AG09309 (cell line): ENCODE measurements around the gene FAM98A.

Experiments used
- DNase-seq: peaks from one replicate; pipeline ENCODE4 v3.0.0-alpha.2; 2010; ENCODE audit warnings: low read depth
- H3K4me3 ChIP-seq: 2 replicates; pipeline ENCODE4 v1.5.1; 2011; ENCODE audit warnings: mild to moderate bottlenecking, low read depth, low read length, moderate library complexity; ENCODE audit not compliant: control insufficient read depth
- TF ChIP-seq, protein P1 (sequence below): IDR thresholded peaks from 2 replicates; pipeline ENCODE4 v1.5.1; 2011; ENCODE audit warnings: mild to moderate bottlenecking, low read depth, low read length, inconsistent platforms; ENCODE audit not compliant: insufficient read depth, control insufficient read depth; ENCODE audit errors: missing control alignments

FAM98A gene

DNA sequence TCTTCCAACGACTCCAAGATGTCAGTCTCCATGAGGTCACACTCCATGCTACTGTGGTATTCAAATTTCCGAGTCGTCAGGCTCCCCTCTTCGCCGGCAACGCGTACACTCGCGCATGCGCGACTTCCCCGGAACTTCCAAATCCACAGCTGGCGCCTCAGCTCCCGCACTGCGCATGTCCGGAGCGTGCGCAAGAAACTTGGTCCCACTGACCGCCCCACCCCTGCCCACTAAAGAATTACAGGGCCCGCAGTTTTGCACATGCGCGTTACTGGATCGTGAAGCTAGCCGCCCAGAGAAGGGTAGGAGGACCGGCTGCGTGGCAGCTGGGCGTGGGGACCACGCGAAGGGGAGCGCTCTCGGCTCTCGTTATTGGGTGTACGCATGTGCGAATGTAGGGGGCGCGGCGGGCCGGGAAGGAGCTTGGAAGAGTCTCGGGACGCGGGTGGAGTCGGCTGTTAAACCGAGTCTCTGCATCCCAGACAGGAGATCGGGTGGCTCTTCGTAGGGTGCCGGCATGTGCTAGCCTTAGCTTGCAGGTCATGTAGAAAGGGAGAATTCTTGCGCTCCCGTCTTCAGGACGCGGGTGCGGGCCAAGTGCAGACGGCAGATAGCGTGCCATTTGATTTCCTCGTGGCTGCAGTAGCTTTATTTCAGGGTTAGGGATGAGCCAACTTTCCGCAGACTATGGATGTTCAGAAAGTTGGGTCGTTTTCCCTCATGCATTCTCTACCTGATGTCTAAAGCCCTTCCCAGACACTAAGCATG is at the start of gene FAM98A:
FAM98A (minus strand) TSS at position 125 of the 768 bp plus-strand sequence; CDS start at position 47, 78 bp downstream.
- TF ChIP-seq, protein P1, sequence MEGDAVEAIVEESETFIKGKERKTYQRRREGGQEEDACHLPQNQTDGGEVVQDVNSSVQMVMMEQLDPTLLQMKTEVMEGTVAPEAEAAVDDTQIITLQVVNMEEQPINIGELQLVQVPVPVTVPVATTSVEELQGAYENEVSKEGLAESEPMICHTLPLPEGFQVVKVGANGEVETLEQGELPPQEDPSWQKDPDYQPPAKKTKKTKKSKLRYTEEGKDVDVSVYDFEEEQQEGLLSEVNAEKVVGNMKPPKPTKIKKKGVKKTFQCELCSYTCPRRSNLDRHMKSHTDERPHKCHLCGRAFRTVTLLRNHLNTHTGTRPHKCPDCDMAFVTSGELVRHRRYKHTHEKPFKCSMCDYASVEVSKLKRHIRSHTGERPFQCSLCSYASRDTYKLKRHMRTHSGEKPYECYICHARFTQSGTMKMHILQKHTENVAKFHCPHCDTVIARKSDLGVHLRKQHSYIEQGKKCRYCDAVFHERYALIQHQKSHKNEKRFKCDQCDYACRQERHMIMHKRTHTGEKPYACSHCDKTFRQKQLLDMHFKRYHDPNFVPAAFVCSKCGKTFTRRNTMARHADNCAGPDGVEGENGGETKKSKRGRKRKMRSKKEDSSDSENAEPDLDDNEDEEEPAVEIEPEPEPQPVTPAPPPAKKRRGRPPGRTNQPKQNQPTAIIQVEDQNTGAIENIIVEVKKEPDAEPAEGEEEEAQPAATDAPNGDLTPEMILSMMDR: no peak

DNA sequence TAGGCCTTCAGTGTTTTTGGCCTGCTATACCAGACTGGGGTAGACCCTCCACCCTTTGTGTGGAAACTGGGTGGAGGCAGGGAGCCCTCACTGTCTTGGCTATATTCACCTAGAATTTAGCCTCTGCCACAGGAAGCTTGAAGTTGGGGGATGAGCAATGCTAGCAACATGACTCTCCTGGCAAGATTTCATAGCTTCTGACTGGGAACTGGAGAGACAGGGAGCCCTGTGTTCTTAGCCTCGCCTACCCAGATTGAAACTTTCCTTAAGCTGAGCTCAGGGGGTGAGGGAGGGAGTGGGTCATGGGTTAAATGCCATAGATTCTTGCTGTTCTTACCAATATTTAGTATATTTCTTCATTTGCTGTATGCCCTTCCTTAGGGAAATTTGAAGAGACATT is 46.8 kb upstream of the FAM98A start:
- DNase-seq: no peak
- H3K4me3 ChIP-seq: no peak overlapping the region
- TF ChIP-seq, protein P1: no peak

More for the DNA sequence above, at the start of gene FAM98A:
- peak; percentile 97 for DNase-seq
- H3K4me3 ChIP-seq: peak within 1 kb of the TSS; percentile 86

DNA sequence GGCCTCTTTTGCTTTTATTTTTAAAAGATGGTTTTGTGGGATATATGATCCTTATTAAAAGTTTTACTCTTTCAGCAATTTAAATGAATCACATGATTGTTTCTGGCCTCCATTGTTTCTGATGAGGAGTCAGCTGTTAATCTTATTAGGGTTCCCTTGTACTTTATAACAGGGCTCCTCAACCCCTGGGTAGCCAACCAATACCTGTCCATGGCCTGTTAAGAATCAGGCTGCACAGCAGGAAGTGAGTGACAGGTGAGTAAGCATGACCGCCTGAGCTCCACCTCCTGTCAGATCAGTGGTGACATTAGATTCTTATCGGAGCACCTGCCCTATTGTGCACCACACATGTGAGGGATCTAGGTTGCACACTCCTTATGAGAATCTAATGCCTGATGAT is 45.1 kb upstream of the FAM98A start:
- TF ChIP-seq, protein P1: no peak
- DNase-seq: no peak
- H3K4me3 ChIP-seq: no peak overlapping the region

DNA sequence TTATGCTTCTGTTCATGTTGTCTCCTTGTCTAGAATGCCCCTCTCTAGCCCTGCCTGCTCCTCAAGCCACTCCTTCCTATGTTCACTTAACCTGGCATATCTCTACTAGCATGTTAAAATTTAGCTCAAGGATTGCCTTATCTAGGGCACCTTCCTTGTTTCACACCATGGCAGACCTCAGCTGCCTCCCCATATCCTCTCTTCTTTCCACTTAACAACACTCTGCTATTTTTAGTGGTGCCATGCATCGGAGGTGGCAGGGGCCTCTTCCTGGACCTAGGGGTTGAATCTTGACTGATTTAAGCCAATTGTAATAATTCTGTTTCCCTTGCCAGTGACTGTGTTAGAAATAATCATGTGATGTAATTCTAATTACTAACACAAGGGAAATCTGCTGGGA is 36.9 kb upstream of the FAM98A start:
- DNase-seq: no peak
- TF ChIP-seq, protein P1: no peak
- H3K4me3 ChIP-seq: no peak overlapping the region

DNA sequence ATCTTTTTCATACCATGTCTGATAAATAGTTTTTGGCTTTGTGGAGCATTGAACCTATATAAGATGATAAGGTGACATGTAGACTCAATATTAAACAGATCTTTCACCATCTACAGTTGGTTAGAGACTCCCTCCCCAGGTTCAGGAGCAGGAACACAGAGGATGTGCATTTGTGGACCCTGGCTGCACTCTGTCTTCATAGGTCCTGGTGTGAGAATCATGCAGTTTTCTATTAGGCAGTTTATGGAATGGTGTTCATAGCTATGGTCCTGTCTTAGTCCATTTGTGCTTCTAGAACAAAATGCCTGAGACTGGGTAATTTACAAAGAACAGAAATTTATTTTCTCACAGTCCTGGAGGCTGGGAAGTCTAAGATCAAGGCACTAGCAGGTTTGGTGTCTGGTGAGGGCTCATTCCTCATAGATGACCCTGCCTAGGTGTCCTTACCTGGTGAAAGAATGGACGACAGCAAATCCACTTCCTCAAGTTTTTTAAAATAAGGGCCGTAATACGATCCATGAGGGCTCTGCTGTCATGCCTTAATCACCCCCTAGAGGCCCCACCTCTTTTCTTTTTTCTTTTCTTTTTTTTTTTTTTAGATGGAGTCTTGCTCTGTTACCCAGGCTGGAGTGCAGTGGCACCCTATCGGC is 35.3 kb upstream of the FAM98A start:
- TF ChIP-seq, protein P1: no peak
- no peak for DNase-seq
- no peak overlapping the region for H3K4me3 ChIP-seq

DNA sequence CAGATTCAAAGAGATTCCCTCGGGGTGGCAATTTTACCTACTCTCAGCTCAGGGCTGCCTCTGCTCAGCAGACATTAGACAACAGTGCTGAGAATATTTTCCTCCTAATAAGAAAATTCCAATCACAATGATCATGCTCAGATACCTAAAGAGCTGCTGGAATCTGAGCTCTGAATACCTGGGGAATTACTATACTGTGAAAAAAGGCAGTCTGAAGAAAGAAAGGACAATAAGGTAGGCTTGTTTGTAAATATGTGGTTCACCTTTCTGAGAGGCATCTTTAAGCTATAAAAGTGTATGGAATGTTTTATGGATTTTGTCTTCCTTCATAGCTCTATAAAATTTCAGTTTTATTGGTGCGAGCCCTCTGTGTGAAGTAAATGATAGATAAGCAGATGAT is 34.2 kb upstream of the FAM98A start:
- H3K4me3 ChIP-seq: no peak overlapping the region
- TF ChIP-seq, protein P1: no peak
- DNase-seq: no peak
